ENCODE results near the gene GLUL. TPM values are rescaled to one million over a fixed set of nuclear protein-coding genes. Genes with fewer than 3 reads are reported as not detected.
A peak's percentile ranks its signal among the peaks of the same experiment; 100 is the strongest.

Gene GLUL
- total and polyA plus RNA-seq, 4 donors = 306 to 1,177 (median 723) TPM

DNA sequence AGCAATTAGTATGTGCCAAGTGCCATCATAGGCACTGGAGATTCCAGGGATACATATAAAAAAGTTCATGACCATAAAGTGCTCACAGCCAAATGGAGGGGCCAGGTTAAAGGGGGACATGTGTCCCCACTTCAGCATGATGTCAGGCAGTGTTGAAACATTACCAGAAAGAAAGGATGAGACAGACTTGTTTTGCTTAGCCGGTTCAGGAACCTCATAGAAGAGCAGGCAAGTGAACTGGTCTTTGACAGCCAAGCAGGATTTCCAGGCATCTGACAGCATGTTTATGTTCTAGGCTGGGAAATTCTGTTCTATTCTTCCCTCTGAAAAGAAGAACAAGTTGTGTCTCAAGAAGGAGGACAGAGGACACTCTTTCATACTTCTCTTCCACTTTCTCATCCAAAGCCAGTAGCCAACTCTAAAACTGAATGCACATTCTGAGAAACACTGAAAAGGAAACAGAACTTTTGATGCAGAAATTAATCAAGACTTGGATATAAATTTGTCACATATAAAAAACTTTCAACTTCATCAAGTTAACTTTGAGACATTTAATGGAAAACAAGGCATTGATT, 39.7 kb downstream of the GLUL start:
- no peaks in the 10 kb centered on the region for H3K9me3 ChIP-seq (ENCODE audit: control insufficient read depth in 4 of 4, low read length in 3 of 4)
- H3K4me1 ChIP-seq (ENCODE audit: control insufficient read depth in 4 of 4, insufficient read depth in 4 of 4, low read length in 3 of 4) = no peaks in the 10 kb centered on the region
- 82% methylated on average over 1 of the region's 1 CpG for WGBS
- H3K27me3 ChIP-seq (ENCODE audit: control insufficient read depth in 4 of 4, insufficient read depth in 4 of 4, low read length in 3 of 4) = no peaks in the 10 kb centered on the region
- H3K4me3 ChIP-seq (ENCODE audit: low read depth in 1 of 3, low read length in 3 of 3) = no peak overlapping the region
- no peak overlapping the region for H3K9ac ChIP-seq (ENCODE audit: low read depth in 1 of 2, low read length in 2 of 2)
- TF ChIP-seq FOXA2 (IDR thresholded peaks at IDR 0.05) (no peak), GABPA (IDR thresholded peaks at IDR 0.05 in 1 of 2, conservative IDR thresholded peaks at IDR 0.05 in 1 of 2) (no peak), JUND (IDR thresholded peaks at IDR 0.05) (no peak), YY1 (IDR thresholded peaks at IDR 0.05) (no peak), HNF4G (IDR thresholded peaks at IDR 0.05) (no peak), NR2F2 (IDR thresholded peaks at IDR 0.05) (no peak), SP1 (IDR thresholded peaks at IDR 0.05) (no peak)
- TF ChIP-seq, protein P1, sequence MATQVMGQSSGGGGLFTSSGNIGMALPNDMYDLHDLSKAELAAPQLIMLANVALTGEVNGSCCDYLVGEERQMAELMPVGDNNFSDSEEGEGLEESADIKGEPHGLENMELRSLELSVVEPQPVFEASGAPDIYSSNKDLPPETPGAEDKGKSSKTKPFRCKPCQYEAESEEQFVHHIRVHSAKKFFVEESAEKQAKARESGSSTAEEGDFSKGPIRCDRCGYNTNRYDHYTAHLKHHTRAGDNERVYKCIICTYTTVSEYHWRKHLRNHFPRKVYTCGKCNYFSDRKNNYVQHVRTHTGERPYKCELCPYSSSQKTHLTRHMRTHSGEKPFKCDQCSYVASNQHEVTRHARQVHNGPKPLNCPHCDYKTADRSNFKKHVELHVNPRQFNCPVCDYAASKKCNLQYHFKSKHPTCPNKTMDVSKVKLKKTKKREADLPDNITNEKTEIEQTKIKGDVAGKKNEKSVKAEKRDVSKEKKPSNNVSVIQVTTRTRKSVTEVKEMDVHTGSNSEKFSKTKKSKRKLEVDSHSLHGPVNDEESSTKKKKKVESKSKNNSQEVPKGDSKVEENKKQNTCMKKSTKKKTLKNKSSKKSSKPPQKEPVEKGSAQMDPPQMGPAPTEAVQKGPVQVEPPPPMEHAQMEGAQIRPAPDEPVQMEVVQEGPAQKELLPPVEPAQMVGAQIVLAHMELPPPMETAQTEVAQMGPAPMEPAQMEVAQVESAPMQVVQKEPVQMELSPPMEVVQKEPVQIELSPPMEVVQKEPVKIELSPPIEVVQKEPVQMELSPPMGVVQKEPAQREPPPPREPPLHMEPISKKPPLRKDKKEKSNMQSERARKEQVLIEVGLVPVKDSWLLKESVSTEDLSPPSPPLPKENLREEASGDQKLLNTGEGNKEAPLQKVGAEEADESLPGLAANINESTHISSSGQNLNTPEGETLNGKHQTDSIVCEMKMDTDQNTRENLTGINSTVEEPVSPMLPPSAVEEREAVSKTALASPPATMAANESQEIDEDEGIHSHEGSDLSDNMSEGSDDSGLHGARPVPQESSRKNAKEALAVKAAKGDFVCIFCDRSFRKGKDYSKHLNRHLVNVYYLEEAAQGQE (IDR thresholded peaks at IDR 0.05) = no peak
- TF ChIP-seq, protein P2, sequence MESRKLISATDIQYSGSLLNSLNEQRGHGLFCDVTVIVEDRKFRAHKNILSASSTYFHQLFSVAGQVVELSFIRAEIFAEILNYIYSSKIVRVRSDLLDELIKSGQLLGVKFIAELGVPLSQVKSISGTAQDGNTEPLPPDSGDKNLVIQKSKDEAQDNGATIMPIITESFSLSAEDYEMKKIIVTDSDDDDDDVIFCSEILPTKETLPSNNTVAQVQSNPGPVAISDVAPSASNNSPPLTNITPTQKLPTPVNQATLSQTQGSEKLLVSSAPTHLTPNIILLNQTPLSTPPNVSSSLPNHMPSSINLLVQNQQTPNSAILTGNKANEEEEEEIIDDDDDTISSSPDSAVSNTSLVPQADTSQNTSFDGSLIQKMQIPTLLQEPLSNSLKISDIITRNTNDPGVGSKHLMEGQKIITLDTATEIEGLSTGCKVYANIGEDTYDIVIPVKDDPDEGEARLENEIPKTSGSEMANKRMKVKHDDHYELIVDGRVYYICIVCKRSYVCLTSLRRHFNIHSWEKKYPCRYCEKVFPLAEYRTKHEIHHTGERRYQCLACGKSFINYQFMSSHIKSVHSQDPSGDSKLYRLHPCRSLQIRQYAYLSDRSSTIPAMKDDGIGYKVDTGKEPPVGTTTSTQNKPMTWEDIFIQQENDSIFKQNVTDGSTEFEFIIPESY (IDR thresholded peaks at IDR 0.05) = no peak
- H3K27ac ChIP-seq (ENCODE audit: low read depth in 1 of 2, low read length in 2 of 2) = no peak overlapping the region
- no peak for DNase-seq (ENCODE audit: low spot score)
- H3K36me3 ChIP-seq (ENCODE audit: control insufficient read depth in 4 of 4, insufficient read depth in 3 of 4, low read depth in 1 of 4, low read length in 3 of 4) = no peaks in the 10 kb centered on the region

DNA sequence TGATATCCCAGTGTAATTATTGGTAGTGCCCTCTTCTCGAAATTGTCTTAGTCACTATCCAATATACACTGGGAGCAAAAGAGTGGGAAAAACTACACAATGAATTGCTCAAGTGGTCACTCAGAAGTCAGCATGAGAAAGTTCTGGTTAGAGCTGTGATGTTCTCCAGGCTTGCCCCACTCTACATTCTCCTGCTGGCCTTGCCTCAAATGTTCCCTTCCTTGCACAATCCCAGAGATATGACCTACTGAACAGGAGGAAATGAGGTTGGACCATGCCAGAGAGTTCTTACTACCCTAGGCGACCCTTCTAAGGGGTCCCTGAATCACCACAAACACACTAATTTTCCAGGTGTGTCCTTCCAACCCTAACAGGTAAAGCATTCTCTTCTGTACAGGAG, 40.8 kb downstream of the GLUL start:
- WGBS = 92% methylated on average over 2 of the region's 2 CpGs
- Histone ChIP-seq H3K4me1 (ENCODE audit: control insufficient read depth in 4 of 4, insufficient read depth in 4 of 4, low read length in 3 of 4) (no peaks in the 10 kb centered on the region), H3K9ac (ENCODE audit: low read depth in 1 of 2, low read length in 2 of 2) (no peak overlapping the region), H3K27me3 (ENCODE audit: control insufficient read depth in 4 of 4, insufficient read depth in 4 of 4, low read length in 3 of 4) (no peaks in the 10 kb centered on the region), H3K9me3 (ENCODE audit: control insufficient read depth in 4 of 4, low read length in 3 of 4) (no peaks in the 10 kb centered on the region), H3K27ac (ENCODE audit: low read depth in 1 of 2, low read length in 2 of 2) (no peak overlapping the region), H3K4me3 (ENCODE audit: low read depth in 1 of 3, low read length in 3 of 3) (no peak overlapping the region), H3K36me3 (ENCODE audit: control insufficient read depth in 4 of 4, insufficient read depth in 3 of 4, low read depth in 1 of 4, low read length in 3 of 4) (no peaks in the 10 kb centered on the region)
- TF ChIP-seq, protein P3, sequence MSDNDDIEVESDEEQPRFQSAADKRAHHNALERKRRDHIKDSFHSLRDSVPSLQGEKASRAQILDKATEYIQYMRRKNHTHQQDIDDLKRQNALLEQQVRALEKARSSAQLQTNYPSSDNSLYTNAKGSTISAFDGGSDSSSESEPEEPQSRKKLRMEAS (IDR thresholded peaks at IDR 0.05) = no peak
- TF ChIP-seq FOXA1 (IDR thresholded peaks at IDR 0.05) (no peak), RXRA (IDR thresholded peaks at IDR 0.05) (peak in 1 of 2 donors; percentile 11), JUND (IDR thresholded peaks at IDR 0.05) (no peak), SP1 (IDR thresholded peaks at IDR 0.05) (no peak), HNF4G (IDR thresholded peaks at IDR 0.05) (no peak), TAF1 (conservative IDR thresholded peaks at IDR 0.05) (no peak), NR2F2 (IDR thresholded peaks at IDR 0.05) (peak; percentile 49), FOXA2 (IDR thresholded peaks at IDR 0.05) (no peak), GABPA (IDR thresholded peaks at IDR 0.05 in 1 of 2, conservative IDR thresholded peaks at IDR 0.05 in 1 of 2) (no peak), HNF4A (conservative IDR thresholded peaks at IDR 0.05) (no peak), EGR1 (IDR thresholded peaks at IDR 0.05; ENCODE audit: low read depth in 2 of 2) (no peak), YY1 (IDR thresholded peaks at IDR 0.05) (no peak), RAD21 (IDR thresholded peaks at IDR 0.05) (no peak)
- TF ChIP-seq, protein P1 (IDR thresholded peaks at IDR 0.05) = no peak
- TF ChIP-seq, protein P4, sequence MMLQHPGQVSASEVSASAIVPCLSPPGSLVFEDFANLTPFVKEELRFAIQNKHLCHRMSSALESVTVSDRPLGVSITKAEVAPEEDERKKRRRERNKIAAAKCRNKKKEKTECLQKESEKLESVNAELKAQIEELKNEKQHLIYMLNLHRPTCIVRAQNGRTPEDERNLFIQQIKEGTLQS (IDR thresholded peaks at IDR 0.05) = no peak
- TF ChIP-seq, protein P2 (IDR thresholded peaks at IDR 0.05) = no peak
- DNase-seq (ENCODE audit: low spot score) = no peak

Measured in liver (tissue), 9 donors.